ENCODE data around the gene MAGEA2B. TPM values are rescaled to one million over a fixed set of nuclear protein-coding genes. Genes with fewer than 3 reads are reported as not detected.
"Not testable (repeated sequence)": the region's sequence is repeated elsewhere in the genome, so short reads cannot be mapped to it uniquely, and the experiment has no call there.

MAGEA2B gene
- total RNA-seq, 1 donor from 2014 or later, result not detected

DNA sequence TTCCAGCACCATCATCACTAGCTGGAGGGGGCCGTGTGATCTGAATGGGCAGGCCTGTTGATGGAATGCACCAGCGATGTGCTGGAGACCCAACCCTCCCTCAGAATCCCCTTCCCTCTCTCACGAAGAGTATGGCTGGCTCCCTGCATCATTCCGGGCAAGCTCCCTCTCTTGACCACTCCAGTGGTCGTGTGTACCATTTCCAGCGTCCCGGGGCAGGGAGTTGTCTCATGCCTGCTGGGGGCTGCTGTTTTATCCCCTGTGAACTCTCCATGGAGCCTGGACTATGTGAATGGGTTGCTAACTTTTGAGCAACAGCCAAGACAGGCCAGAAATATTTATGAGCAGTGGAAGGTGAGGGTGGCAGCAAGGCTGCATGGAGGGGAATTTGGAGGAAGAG lies 11.0 kb downstream of the MAGEA2B start:
- no peak overlapping the region for H3K4me3 ChIP-seq
- no peak for ATAC-seq

GRCh38 chrX:152733261-152733975 lies 19.0 kb downstream of the MAGEA2B start, which contains the start of the genes CSAG1 and MAGEA12:
CSAG1 (minus strand) TSS chrX:152733721; CDS start chrX:152732460, 1,261 bp downstream.
MAGEA12 (plus strand) TSS chrX:152733757; CDS start chrX:152736162, 2,405 bp downstream.
- ATAC-seq (no peak), DNase-seq (no peak)
- Histone ChIP-seq H3K9me3 (no peaks in the 10 kb centered on the region), H3K27ac (no peak within 1 kb of the TSS), H3K4me1 (no peaks in the 10 kb centered on the region), H3K36me3 (no peaks in the 10 kb centered on the region), H3K4me3 (no peak within 1 kb of the TSS), H3K27me3 (ENCODE audit: low read depth) (no peaks in the 10 kb centered on the region)
- TF ChIP-seq, protein P1, sequence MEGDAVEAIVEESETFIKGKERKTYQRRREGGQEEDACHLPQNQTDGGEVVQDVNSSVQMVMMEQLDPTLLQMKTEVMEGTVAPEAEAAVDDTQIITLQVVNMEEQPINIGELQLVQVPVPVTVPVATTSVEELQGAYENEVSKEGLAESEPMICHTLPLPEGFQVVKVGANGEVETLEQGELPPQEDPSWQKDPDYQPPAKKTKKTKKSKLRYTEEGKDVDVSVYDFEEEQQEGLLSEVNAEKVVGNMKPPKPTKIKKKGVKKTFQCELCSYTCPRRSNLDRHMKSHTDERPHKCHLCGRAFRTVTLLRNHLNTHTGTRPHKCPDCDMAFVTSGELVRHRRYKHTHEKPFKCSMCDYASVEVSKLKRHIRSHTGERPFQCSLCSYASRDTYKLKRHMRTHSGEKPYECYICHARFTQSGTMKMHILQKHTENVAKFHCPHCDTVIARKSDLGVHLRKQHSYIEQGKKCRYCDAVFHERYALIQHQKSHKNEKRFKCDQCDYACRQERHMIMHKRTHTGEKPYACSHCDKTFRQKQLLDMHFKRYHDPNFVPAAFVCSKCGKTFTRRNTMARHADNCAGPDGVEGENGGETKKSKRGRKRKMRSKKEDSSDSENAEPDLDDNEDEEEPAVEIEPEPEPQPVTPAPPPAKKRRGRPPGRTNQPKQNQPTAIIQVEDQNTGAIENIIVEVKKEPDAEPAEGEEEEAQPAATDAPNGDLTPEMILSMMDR (IDR thresholded peaks at IDR 0.05), result no peak
- intact Hi-C loops (cut with DNase I), result no loop called here

More for the DNA sequence above, 11.0 kb downstream of the MAGEA2B start:
- TF ChIP-seq, protein P1 (IDR thresholded peaks at IDR 0.05), result no peak
- no peak overlapping the region for H3K27ac ChIP-seq
- DNase-seq, result no peak
- no peaks in the 10 kb centered on the region for H3K9me3 ChIP-seq
- intact Hi-C loops (cut with DNase I), result no loop called here
- H3K36me3 ChIP-seq, result no peaks in the 10 kb centered on the region
- H3K27me3 ChIP-seq (ENCODE audit: low read depth), result no peaks in the 10 kb centered on the region
- no peaks in the 10 kb centered on the region for H3K4me1 ChIP-seq

- H3K9me3 ChIP-seq; H3K27ac ChIP-seq; intact Hi-C loops (cut with DNase I); H3K4me3 ChIP-seq; DNase-seq; H3K36me3 ChIP-seq; H3K27me3 ChIP-seq (ENCODE audit: low read depth); H3K4me1 ChIP-seq; ATAC-seq: not testable (repeated sequence)
These were observed 19.9 kb downstream of the MAGEA2B start for GRCh38 chrX:152734143-152734858.

DNA sequence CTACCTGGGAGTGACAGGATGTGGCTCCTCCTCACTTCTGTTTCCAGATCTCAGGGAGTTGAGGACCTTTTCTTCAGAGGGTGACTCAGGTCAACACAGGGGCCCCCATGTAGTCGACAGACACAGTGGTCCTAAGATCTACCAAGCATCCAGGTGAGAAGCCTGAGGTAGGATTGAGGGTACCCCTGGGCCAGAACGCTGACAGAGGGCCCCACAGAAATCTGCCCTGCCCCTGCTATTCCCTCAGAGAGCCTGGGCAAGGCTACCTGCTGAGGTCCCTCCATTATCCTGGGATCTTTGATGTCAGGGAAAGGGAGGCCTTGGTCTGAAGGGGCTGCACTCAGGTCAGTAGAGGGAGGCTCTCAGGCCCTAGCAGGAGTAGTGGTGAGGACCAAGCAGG lies 20.7 kb downstream of the MAGEA2B start:
- Histone ChIP-seq H3K36me3 (no peaks in the 10 kb centered on the region), H3K4me3 (no peak overlapping the region), H3K27me3 (ENCODE audit: low read depth) (no peaks in the 10 kb centered on the region), H3K4me1 (no peaks in the 10 kb centered on the region), H3K27ac (no peak overlapping the region), H3K9me3 (no peaks in the 10 kb centered on the region)
- no peak for DNase-seq
- TF ChIP-seq, protein P1 (IDR thresholded peaks at IDR 0.05), result no peak
- no peak for ATAC-seq
- intact Hi-C loops (cut with DNase I), result no loop called here

- intact Hi-C loops (cut with DNase I), result no loop called here
- no peaks in the 10 kb centered on the region for H3K27me3 ChIP-seq (ENCODE audit: low read depth)
- no peaks in the 10 kb centered on the region for H3K36me3 ChIP-seq
- H3K27ac ChIP-seq, result no peak overlapping the region
- DNase-seq (no peak), ATAC-seq (no peak)
- H3K4me3 ChIP-seq, result no peak overlapping the region
- no peaks in the 10 kb centered on the region for H3K4me1 ChIP-seq
- H3K9me3 ChIP-seq, result no peaks in the 10 kb centered on the region
- TF ChIP-seq, protein P1 (IDR thresholded peaks at IDR 0.05), result no peak
These were observed 21.6 kb downstream of the MAGEA2B start for GRCh38 chrX:152735860-152736511.

GRCh38 chrX:152736528-152736927 lies 22.1 kb downstream of the MAGEA2B start:
- intact Hi-C loops (cut with DNase I), result not testable (repeated sequence)

More at GRCh38 chrX:152736528-152736927, 22.1 kb downstream of the MAGEA2B start:
- H3K27me3 ChIP-seq (ENCODE audit: low read depth); ATAC-seq; H3K4me3 ChIP-seq; H3K36me3 ChIP-seq; H3K27ac ChIP-seq; H3K9me3 ChIP-seq; H3K4me1 ChIP-seq; DNase-seq: not testable (repeated sequence)

All from lower lobe of right lung (tissue), 2 donors.